T-helper 2 cell (primary cell): ENCODE results near the gene VPS52.

Experiments
- DNase-seq, 5 experiments: peaks; one replicate each; pipeline versions ENCODE4 v3.0.0 to v3.0.0-alpha.2; 2012 to 2022
- total RNA-seq, 2 donors: gene quantifications; one replicate each; lab custom pipeline; 2026; lab: John Stamatoyannopoulos, UW

The VPS52 gene, protein sequence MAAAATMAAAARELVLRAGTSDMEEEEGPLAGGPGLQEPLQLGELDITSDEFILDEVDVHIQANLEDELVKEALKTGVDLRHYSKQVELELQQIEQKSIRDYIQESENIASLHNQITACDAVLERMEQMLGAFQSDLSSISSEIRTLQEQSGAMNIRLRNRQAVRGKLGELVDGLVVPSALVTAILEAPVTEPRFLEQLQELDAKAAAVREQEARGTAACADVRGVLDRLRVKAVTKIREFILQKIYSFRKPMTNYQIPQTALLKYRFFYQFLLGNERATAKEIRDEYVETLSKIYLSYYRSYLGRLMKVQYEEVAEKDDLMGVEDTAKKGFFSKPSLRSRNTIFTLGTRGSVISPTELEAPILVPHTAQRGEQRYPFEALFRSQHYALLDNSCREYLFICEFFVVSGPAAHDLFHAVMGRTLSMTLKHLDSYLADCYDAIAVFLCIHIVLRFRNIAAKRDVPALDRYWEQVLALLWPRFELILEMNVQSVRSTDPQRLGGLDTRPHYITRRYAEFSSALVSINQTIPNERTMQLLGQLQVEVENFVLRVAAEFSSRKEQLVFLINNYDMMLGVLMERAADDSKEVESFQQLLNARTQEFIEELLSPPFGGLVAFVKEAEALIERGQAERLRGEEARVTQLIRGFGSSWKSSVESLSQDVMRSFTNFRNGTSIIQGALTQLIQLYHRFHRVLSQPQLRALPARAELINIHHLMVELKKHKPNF
- 53.0 to 68.6 reads per million in 2 donors for total RNA-seq

GRCh38 chr6:33271468-33272274, at the start of gene VPS52, which contains the start of gene RPS18:
Gene VPS52, minus strand, starts transcription at chr6:33271876. Its CDS starts 201 bp downstream, at chr6:33271675.
Gene RPS18, plus strand, starts transcription at chr6:33272075. Its CDS starts 45 bp downstream, at chr6:33272120.
- peak; percentile 69 to 99 (median 89) for DNase-seq

- DNase-seq: no peak
These were observed 49.6 kb upstream of the VPS52 start for GRCh38 chr6:33321227-33321626.

- no peak for DNase-seq
These were observed 48.9 kb upstream of the VPS52 start for GRCh38 chr6:33320315-33321181.

- DNase-seq: no peak
These were observed 48.3 kb upstream of the VPS52 start for GRCh38 chr6:33319939-33320314.

DNA sequence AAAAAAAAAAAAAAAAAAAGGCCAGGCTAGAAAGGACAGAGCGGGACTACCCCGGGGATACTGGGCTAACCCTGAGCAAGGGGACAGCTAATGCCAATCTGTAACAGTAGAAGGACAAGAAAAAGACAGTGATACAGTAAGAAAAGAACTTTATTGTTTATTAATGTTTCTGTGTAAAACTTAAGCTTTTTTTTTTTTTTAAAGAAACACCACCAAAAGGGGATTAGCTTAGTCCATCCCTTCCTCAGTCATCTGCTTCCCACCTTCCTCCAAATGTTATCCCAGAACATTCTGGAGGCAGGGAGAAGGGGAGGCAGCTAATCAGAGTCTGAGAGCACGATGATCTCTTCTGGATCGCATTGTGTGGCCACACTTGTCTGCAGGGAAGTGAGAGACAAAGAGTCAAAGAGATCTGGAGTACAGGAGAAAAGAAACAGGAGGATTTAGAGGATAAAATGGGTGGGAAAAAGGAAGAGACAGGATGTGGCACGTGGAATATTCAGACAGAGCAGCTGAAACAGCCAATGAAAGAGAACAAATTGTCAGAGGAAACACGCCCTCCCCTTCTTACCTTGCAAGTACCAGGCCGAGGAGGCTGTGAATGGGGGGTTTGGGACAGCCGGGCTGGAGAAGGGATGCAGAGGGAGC, 46.9 kb upstream of the VPS52 start:
- DNase-seq: no peak

- DNase-seq: peak; percentile 88 to 98 (median 94)
These were observed 46.2 kb upstream of the VPS52 start, which contains the start of gene ZBTB22 for GRCh38 chr6:33317669-33318425. Gene ZBTB22, minus strand, starts transcription at chr6:33317744. Its CDS starts 828 bp downstream, at chr6:33316916.

- no peak for DNase-seq
These were observed 45.7 kb upstream of the VPS52 start for GRCh38 chr6:33317419-33317668.

- DNase-seq: peak in 1 of 5 experiments; percentile 50
These were observed 45.1 kb upstream of the VPS52 start for GRCh38 chr6:33316603-33317418.

GRCh38 chr6:33315793-33316602, 44.3 kb upstream of the VPS52 start:
- no peak for DNase-seq

DNA sequence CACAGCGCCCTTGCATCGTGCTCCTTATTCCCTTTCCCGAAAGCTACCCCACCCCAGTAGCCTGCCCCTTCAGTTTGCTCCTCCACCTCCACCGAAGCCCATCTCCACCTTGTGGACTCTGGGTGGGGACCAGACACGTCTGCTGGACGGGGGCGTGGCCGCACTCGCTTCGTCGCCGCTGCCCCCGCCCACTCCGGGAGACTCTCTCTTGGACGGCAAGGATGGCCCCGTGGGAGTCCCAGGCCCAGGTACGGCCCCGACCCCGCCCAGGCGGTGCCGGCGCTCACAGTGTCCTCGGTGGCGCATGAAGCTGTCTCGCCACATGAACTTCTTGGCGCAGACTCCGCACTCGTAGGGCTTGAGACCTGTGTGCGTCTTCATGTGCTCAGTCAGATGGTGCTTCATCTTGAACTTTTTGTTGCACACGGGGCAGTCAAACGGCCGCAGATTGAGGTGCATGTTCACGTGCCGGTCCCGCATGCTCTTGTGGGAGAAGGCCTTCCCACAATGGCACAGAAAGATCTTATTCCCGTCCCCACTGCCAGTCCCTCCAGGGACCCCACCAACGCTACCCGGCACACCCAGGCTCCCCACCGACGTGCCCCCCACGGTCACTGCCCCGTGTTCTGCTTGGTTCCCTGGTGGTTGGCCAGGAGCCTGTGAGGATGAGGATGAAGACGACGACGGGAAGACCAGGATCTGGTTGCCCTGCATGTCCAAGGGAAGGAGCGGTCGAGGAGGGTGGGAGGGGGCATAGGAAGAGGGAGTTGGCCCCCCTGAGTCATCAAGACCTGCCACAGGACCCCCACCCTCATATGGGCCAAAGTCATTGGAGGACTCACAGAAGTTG, 43.5 kb upstream of the VPS52 start:
- DNase-seq: no peak

- peak; percentile 41 to 87 (median 71) for DNase-seq
These were observed 42.9 kb upstream of the VPS52 start for GRCh38 chr6:33314515-33314942.

DNA sequence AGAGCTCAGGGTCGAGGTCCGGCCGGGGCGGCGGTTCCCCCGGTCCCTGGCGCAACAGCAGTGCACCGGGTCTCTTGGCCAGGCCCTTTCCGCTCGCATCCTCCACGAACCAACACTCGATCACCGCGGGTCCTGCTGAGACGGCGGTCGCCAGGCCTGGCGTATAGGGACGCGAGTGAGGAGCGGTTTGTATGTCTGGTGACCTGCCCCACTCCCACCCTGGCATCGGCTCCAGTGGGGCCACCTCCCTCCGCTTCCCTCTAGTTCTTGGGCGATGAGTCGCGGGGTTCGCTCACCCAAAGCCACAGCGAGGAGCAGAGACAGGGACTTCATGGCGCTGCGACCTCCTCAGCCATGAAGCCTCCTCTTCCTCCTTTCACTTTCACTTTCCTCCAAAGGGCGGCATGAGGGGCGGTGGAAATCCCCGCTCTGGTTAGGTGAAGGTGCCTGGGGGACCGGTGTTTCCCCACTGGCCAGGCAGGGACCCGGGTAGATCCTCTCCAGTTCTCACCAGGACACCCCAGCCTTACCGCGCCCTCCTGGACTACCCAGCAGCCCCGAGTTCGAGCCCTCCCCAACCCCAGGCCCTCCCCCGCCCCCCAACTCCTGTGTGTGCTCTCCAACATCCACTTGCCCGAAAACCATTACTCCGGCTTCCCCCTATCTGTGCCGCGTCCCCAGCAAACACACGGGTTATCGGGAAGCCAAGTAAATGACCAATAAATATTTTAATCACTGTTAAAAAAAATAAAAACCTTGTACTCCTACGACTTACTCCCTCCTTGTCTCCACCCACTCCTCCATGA, 42.2 kb upstream of the VPS52 start, which contains the start of gene TAPBP:
TAPBP (minus strand) TSS at position 370 of the 806 bp plus-strand sequence; CDS start at position 333, 37 bp downstream.
- peak; percentile 68 to 91 (median 82) for DNase-seq

- DNase-seq: peak in 1 of 5 experiments; percentile 44
These were observed 41.5 kb upstream of the VPS52 start for GRCh38 chr6:33313105-33313708.

- peak; percentile 60 to 94 (median 79) for DNase-seq
These were observed 40.9 kb upstream of the VPS52 start for GRCh38 chr6:33312361-33313104.

DNA sequence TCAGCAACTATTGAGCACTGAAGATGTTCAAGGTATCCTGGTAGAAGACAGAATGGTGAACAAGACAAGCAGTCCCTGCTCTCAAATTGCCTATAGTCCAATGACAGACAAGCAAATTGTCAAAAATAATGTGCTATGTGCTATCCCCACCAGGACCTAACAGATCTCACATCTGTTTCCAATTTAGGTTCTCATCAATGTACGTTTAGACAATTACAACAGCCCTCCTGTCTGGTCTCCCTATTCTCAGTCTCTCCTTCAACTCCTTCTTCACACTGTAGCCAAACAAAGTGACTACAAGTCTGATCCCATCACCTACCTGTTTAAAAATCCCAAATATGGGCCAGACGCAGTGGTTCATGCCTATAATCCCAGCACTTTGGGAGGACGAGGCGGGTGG, 34.7 kb upstream of the VPS52 start:
- DNase-seq: no peak

- DNase-seq: no peak
These were observed 33.4 kb upstream of the VPS52 start for GRCh38 chr6:33305052-33305451.
